ENCODE data around the gene SYT6. TPM values are rescaled to one million over a fixed set of nuclear protein-coding genes. Genes with fewer than 3 reads are reported as not detected.

SYT6 gene
- total RNA-seq, 1 donor from 2014 or later, result not detected

DNA sequence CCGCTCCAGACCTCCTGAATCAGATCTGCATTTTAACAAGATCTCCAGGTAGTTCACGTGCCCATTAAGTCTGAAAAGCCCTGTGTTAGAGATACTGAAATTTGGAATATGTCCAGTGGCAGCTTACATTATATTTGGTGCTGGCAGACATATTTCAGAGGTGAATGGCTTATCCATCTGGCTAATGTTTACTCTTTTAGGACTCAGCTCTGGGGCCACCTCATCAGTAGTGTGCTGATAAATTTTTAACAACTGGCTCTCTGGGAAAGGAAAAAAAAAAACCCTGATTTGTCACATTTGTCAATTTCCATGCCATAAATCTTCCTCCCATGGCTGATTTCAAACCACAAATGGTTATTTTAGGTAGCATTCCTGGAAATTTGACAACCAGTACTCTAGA lies 25.3 kb upstream of the SYT6 start:
- TF ChIP-seq CTCF (IDR thresholded peaks at IDR 0.05), result no peak
- Mint-ChIP-seq H3K4me3 (ENCODE audit: unreplicated experiment) (no peak overlapping the region), H3K27me3 (ENCODE audit: unreplicated experiment) (peaks cover 8% of the 10 kb centered on the region), H3K9me3 (ENCODE audit: unreplicated experiment) (no peaks in the 10 kb centered on the region), H3K36me3 (ENCODE audit: unreplicated experiment) (no peaks in the 10 kb centered on the region), H3K27ac (ENCODE audit: unreplicated experiment) (no peak overlapping the region), H3K4me1 (ENCODE audit: unreplicated experiment) (no peaks in the 10 kb centered on the region)
- DNase-seq (ENCODE audit: extremely low spot score, unreplicated experiment), result no peak

GRCh38 chr1:114177282-114177681 lies 23.6 kb upstream of the SYT6 start:
- TF ChIP-seq CTCF (IDR thresholded peaks at IDR 0.05), result no peak
- no peaks in the 10 kb centered on the region for H3K9me3 Mint-ChIP-seq (ENCODE audit: unreplicated experiment)
- DNase-seq (ENCODE audit: extremely low spot score, unreplicated experiment), result no peak
- no peaks in the 10 kb centered on the region for H3K36me3 Mint-ChIP-seq (ENCODE audit: unreplicated experiment)
- peaks cover 8% of the 10 kb centered on the region for H3K27me3 Mint-ChIP-seq (ENCODE audit: unreplicated experiment)
- no peak overlapping the region for H3K27ac Mint-ChIP-seq (ENCODE audit: unreplicated experiment)
- no peaks in the 10 kb centered on the region for H3K4me1 Mint-ChIP-seq (ENCODE audit: unreplicated experiment)
- H3K4me3 Mint-ChIP-seq (ENCODE audit: unreplicated experiment), result no peak overlapping the region

DNA sequence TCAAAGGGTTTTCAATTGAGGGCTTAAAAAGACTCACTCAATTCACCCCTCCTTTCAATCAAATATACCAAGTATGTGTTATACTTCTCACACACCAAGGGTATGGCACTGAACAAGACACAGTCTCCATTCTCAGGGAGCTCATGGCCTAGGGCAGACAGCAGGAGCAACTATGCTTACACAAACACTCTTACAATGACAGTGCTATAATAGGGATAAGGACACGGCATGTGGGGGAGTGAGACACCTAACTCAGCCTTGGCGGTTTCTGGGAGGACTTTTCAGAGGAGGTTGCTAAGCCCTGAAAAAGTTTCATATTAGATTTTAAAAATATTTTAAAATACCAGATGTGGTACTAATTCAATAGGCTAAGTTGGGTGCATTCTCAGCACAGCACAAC lies 22.7 kb upstream of the SYT6 start:
- Mint-ChIP-seq H3K36me3 (ENCODE audit: unreplicated experiment) (no peaks in the 10 kb centered on the region), H3K27ac (ENCODE audit: unreplicated experiment) (no peak overlapping the region), H3K9me3 (ENCODE audit: unreplicated experiment) (no peaks in the 10 kb centered on the region), H3K27me3 (ENCODE audit: unreplicated experiment) (peaks cover 8% of the 10 kb centered on the region), H3K4me3 (ENCODE audit: unreplicated experiment) (no peak overlapping the region), H3K4me1 (ENCODE audit: unreplicated experiment) (no peaks in the 10 kb centered on the region)
- no peak for TF ChIP-seq CTCF (IDR thresholded peaks at IDR 0.05)
- no peak for DNase-seq (ENCODE audit: extremely low spot score, unreplicated experiment)

GRCh38 chr1:114173680-114174079 lies 20.0 kb upstream of the SYT6 start:
- no peak overlapping the region for H3K4me3 Mint-ChIP-seq (ENCODE audit: unreplicated experiment)
- H3K4me1 Mint-ChIP-seq (ENCODE audit: unreplicated experiment), result no peaks in the 10 kb centered on the region
- no peaks in the 10 kb centered on the region for H3K36me3 Mint-ChIP-seq (ENCODE audit: unreplicated experiment)
- DNase-seq (ENCODE audit: extremely low spot score, unreplicated experiment), result no peak
- no peak overlapping the region for H3K27ac Mint-ChIP-seq (ENCODE audit: unreplicated experiment)
- H3K9me3 Mint-ChIP-seq (ENCODE audit: unreplicated experiment), result no peaks in the 10 kb centered on the region
- no peak for TF ChIP-seq CTCF (IDR thresholded peaks at IDR 0.05)
- peaks cover 4% of the 10 kb centered on the region for H3K27me3 Mint-ChIP-seq (ENCODE audit: unreplicated experiment)

- no peak for DNase-seq (ENCODE audit: extremely low spot score, unreplicated experiment)
- Mint-ChIP-seq H3K4me1 (ENCODE audit: unreplicated experiment) (no peaks in the 10 kb centered on the region), H3K27me3 (ENCODE audit: unreplicated experiment) (peaks cover 8% of the 10 kb centered on the region), H3K27ac (ENCODE audit: unreplicated experiment) (no peak overlapping the region), H3K4me3 (ENCODE audit: unreplicated experiment) (no peak overlapping the region), H3K36me3 (ENCODE audit: unreplicated experiment) (no peaks in the 10 kb centered on the region), H3K9me3 (ENCODE audit: unreplicated experiment) (no peaks in the 10 kb centered on the region)
- no peak for TF ChIP-seq CTCF (IDR thresholded peaks at IDR 0.05)
Observed at GRCh38 chr1:114169509-114169908, 15.8 kb upstream of the SYT6 start.

Data from osteocyte (in vitro differentiated cells).